COLO829 (cell line): ENCODE results near the gene SLC35A4.
"Not testable (repeated sequence)": the region's sequence is repeated elsewhere in the genome, so short reads cannot be mapped to it uniquely, and the experiment has no call there.

Experiments used
- DNase-seq: peaks from one replicate; pipeline ENCODE4 v3.0.0; 2012; ENCODE audit warnings: low spot score

SLC35A4 gene

GRCh38 chr5:140558542-140558941, 6.1 kb upstream of the SLC35A4 start:
- DNase-seq: no peak

- DNase-seq: no peak
Observed at GRCh38 chr5:140560227-140560626, 4.4 kb upstream of the SLC35A4 start.

GRCh38 chr5:140561753-140562523, 2.7 kb upstream of the SLC35A4 start:
- DNase-seq: no peak

GRCh38 chr5:140563596-140563995, 1.0 kb upstream of the SLC35A4 start:
- DNase-seq: no peak

- no peak for DNase-seq
Observed at GRCh38 chr5:140565024-140565779, 574 bp downstream of the SLC35A4 start.

- no peak for DNase-seq
Observed at GRCh38 chr5:140565780-140566095, 1.1 kb downstream of the SLC35A4 start.

- no peak for DNase-seq
Observed at GRCh38 chr5:140566665-140567064, 2.0 kb downstream of the SLC35A4 start.

- no peak for DNase-seq
Observed at GRCh38 chr5:140567136-140567818, 2.6 kb downstream of the SLC35A4 start.

- DNase-seq: no peak
Observed at GRCh38 chr5:140567871-140568270, 3.2 kb downstream of the SLC35A4 start.

GRCh38 chr5:140568443-140569063, 3.9 kb downstream of the SLC35A4 start:
- DNase-seq: no peak

- no peak for DNase-seq
Observed at GRCh38 chr5:140569197-140569596, 4.6 kb downstream of the SLC35A4 start.

GRCh38 chr5:140570058-140570457, 5.4 kb downstream of the SLC35A4 start:
- DNase-seq: no peak

GRCh38 chr5:140570488-140570887, 5.9 kb downstream of the SLC35A4 start:
- DNase-seq: no peak

- DNase-seq: no peak
Observed at GRCh38 chr5:140571105-140571504, 6.5 kb downstream of the SLC35A4 start.

GRCh38 chr5:140573683-140574082, 9.1 kb downstream of the SLC35A4 start:
- no peak for DNase-seq

GRCh38 chr5:140574165-140574564, 9.5 kb downstream of the SLC35A4 start:
- DNase-seq: no peak

GRCh38 chr5:140575309-140575708, 10.7 kb downstream of the SLC35A4 start:
- no peak for DNase-seq

- no peak for DNase-seq
Observed at GRCh38 chr5:140576776-140577201, 12.2 kb downstream of the SLC35A4 start.

GRCh38 chr5:140579188-140579747, 14.6 kb downstream of the SLC35A4 start:
- DNase-seq: not testable (repeated sequence)

GRCh38 chr5:140587495-140587894, 22.9 kb downstream of the SLC35A4 start:
- DNase-seq: no peak

GRCh38 chr5:140588311-140589070, 23.9 kb downstream of the SLC35A4 start:
- no peak for DNase-seq
